NT2/D1 (cell line): ENCODE data around the gene SLC28A1.

ENCODE experiments used
- SUZ12 ChIP-seq: IDR thresholded peaks from 2 replicates; pipeline ENCODE4 v1.6.1; 2011; ENCODE audit not compliant: insufficient read length, insufficient read depth; ENCODE audit errors: extremely low read depth
- YY1 ChIP-seq: IDR thresholded peaks from 2 replicates; pipeline ENCODE4 v1.6.1; 2011; ENCODE audit not compliant: insufficient read length, insufficient read depth
- ZNF274 ChIP-seq: IDR thresholded peaks from 2 replicates; pipeline ENCODE4 v1.6.1; 2011; ENCODE audit warnings: mild to moderate bottlenecking, low read depth, low read length

GRCh38 chr15:84888639-84889038 lies 4.2 kb downstream of the SLC28A1 start:
- TF ChIP-seq YY1 (no peak), ZNF274 (no peak), SUZ12 (no peak)
